ENCODE results near the gene ITGA11.

DNA sequence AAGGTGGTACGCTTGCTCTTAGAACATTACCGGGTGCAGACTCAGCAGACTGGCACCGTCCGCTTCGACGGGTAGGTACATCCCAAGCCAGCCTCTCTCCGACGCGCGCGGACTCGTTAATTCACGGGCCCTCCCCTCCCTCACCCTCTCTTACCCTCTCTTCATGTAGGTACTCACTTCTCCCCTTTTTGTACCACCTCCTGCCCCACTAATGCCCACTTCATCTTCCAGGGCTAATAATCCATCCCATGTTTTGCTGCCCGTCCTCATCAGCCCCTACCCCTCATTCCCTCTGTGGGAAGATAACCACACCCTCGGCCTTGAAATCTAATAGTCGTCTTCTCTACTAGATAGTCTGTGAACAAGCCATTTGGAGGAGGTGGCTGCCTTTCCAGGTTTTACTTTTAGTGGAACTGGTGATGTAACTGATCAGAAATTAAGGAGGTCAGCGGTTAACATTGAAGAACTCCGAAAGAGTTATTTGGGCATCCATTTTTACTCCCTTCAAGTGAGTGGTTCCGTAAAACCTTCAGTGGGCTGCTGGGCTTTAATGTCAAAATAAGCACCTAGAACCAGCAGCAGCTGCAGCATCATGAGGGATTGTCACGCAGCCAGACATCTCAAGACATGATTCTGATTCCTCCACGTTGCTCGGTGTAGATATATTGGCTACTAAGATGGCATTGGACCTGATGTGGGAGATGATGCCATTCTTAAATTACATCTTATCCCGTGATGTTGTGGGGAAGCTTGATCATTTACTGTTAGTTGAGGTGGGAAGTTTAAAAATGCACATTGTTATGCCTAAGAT, 153.2 kb downstream of the ITGA11 start:
- TF ChIP-seq GATA2 (IDR thresholded peaks at IDR 0.05; ENCODE audit: low read depth, low read length) (no peak), GATA3 (IDR thresholded peaks at IDR 0.05; ENCODE audit: low read depth, low read length) (no peak)

All from SH-SY5Y (cell line).